GM13976 (cell line): ENCODE measurements around the gene LMOD3.

ENCODE experiments used
- DNase-seq: peaks from one replicate; pipeline ENCODE4 v3.0.0; 2012; ENCODE audit warnings: low spot score
- CTCF ChIP-seq: IDR thresholded peaks from 2 replicates; pipeline ENCODE4 v1.5.1; 2012; ENCODE audit warnings: borderline replicate concordance, mild to moderate bottlenecking; ENCODE audit not compliant: insufficient read depth; ENCODE audit errors: extremely low read depth, missing control alignments, control extremely low read depth
- in situ Hi-C: fragments of 300-500 bp; cut with MboI; formaldehyde crosslinking; loops from one replicate; pipeline ENCODE4 v1.12.0; 2022; ENCODE audit warnings: low sequenced_read_pairs, mixed read lengths, inconsistent platforms; ENCODE audit not compliant: unreplicated experiment

The LMOD3 gene

DNA sequence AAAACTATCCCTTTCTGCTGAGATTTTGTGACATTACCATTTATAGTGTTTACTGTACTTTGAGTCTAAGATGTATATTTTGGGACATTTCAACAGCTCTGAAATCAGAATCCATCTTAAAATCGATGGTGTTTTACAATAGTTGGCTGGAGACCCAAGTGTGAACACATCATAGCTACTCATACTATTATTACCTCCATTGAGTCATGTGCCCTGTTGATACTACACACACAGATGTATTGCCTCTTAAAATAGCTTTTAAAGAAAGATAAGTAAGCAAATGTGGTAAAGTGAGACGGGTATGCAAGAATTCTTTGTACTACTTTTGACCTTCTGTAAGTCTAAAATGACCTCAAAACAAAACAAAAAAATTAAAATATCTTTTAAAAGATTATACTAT is 6.7 kb downstream of the LMOD3 start:
- in situ Hi-C loops, result no loop called here
- DNase-seq, result no peak
- TF ChIP-seq CTCF, result no peak

DNA sequence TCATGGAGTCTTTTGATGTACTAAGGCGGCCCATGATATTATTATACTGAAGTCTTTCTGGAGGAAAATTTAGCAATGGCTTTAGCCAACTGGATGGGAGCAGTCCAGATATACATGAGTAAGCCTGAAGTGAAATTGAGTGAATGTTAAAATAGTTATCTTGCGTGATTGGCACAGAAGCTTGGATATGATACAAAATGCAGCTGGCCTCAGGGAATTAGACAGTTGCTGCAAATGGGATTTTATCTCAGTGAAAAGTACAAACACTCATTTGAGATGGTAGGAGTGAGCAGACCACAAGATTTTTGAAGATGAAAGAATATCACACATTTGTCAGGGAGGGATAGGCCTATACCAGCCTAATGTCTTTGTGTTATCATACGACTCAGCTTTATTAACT is 8.9 kb downstream of the LMOD3 start:
- in situ Hi-C loops, result no loop called here
- DNase-seq, result no peak
- no peak for TF ChIP-seq CTCF

GRCh38 chr3:69110941-69111546 is 11.4 kb downstream of the LMOD3 start:
- in situ Hi-C loops, result no loop called here
- no peak for DNase-seq
- no peak for TF ChIP-seq CTCF

GRCh38 chr3:69108811-69109210 is 13.6 kb downstream of the LMOD3 start:
- no peak for DNase-seq
- no peak for TF ChIP-seq CTCF
- in situ Hi-C loops, result no loop called here

GRCh38 chr3:69107841-69108240 is 14.6 kb downstream of the LMOD3 start:
- TF ChIP-seq CTCF, result no peak
- no peak for DNase-seq
- in situ Hi-C loops, result no loop called here

- in situ Hi-C loops, result no loop called here
- TF ChIP-seq CTCF, result no peak
- no peak for DNase-seq
Measured at GRCh38 chr3:69105320-69105719, 17.1 kb downstream of the LMOD3 start.
